ENCODE data around the gene LARGE1. TPM values are rescaled to one million over a fixed set of nuclear protein-coding genes. Genes with fewer than 3 reads are reported as not detected.

LARGE1 gene
- total and polyA plus RNA-seq, 4 donors = 25.6 to 45.6 (median 37.6) TPM

DNA sequence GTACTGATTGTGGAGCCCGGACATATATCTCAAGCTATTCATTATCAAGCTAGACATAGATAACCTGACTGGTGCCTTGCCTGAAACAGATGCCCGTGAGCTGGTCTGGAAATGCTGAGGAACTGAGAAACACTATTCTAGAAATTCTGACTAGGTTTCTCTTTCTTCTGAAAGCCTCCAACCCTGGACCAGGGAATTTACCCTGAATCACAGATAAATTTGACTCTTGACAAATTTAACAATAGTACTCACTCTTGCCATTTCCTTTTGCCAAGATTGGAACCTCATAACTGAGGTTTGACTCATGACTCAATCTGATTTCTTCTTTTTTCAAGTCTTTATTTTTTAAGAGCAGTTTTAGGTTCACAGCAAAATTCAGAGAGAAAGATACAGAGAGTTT is 672.5 kb downstream of the LARGE1 start:
- DNase-seq (ENCODE audit: low read depth in 4 of 6, low spot score in 6 of 6) = no peak
- H3K36me3 ChIP-seq (ENCODE audit: control insufficient read depth, insufficient read depth, low read length) = no peaks in the 10 kb centered on the region
- H3K27ac ChIP-seq (ENCODE audit: low read depth, low read length) = no peak overlapping the region
- H3K27me3 ChIP-seq (ENCODE audit: control insufficient read depth, insufficient read depth, low read length) = no peaks in the 10 kb centered on the region
- no peak overlapping the region for H3K4me3 ChIP-seq (ENCODE audit: low read depth, low read length)
- no peaks in the 10 kb centered on the region for H3K4me1 ChIP-seq (ENCODE audit: control insufficient read depth, insufficient read depth, low read length)
- H3K9me3 ChIP-seq (ENCODE audit: control insufficient read depth, insufficient read depth, low read length) = peaks cover 3% of the 10 kb centered on the region
- WGBS (ENCODE audit: insufficient coverage) = no CpG with 5 or more reads among the region's 2 CpGs

DNA sequence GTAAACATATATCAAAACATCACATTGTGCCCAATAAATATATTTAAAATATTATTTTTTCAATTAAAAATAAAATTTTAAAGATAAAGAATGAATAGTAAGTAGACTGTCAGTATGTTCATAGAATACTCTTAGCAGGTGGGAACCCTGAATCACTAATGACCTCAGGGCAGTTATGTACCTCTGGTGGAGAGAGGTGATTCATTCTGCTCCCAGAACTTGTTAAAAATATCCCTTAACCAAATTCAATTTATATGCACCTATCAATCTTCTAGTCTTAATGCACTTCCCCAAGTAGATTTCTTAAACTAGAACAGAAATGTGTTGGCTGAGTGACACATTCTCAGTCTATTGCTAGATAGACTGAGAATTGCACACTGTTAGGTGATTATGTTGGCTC is 678.2 kb downstream of the LARGE1 start:
- Histone ChIP-seq H3K4me3 (ENCODE audit: low read depth, low read length) (no peak overlapping the region), H3K27me3 (ENCODE audit: control insufficient read depth, insufficient read depth, low read length) (no peaks in the 10 kb centered on the region), H3K36me3 (ENCODE audit: control insufficient read depth, insufficient read depth, low read length) (no peaks in the 10 kb centered on the region), H3K4me1 (ENCODE audit: control insufficient read depth, insufficient read depth, low read length) (no peaks in the 10 kb centered on the region), H3K9me3 (ENCODE audit: control insufficient read depth, insufficient read depth, low read length) (peaks cover 1% of the 10 kb centered on the region), H3K27ac (ENCODE audit: low read depth, low read length) (no peak overlapping the region)
- no peak for DNase-seq (ENCODE audit: low read depth in 4 of 6, low spot score in 6 of 6)

DNA sequence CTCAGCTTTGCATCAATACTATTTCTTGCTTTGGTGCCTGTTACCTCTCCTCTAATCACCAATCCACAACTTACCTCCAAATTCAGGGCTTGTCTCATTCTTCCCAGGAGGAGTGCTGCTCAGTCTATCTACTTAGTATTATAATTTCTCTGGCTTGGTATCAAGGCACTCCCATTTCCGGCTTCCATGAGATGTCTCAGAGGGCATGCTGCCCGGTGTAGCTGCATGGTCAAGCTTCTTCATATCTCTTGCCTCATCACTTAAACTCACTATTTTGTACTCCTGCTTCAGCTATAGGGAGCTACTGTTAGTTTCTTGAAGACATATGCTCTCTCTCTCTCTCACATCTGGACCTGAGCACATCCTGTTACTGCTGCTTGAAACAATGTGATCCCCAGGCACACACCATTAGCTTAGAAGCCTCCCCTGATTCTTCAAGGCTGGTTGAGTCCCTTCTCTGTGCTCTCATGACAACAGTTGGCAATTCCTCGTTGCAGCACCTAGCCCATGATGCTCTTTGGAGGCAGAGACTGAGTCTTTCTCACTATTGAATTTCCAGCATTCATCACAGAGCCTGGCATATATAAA is 679.3 kb downstream of the LARGE1 start:
- DNase-seq (ENCODE audit: low read depth in 4 of 6, low spot score in 6 of 6) = peak in 1 of 6 donors; percentile 61
- Histone ChIP-seq H3K36me3 (ENCODE audit: control insufficient read depth, insufficient read depth, low read length) (no peaks in the 10 kb centered on the region), H3K9me3 (ENCODE audit: control insufficient read depth, insufficient read depth, low read length) (peaks cover 1% of the 10 kb centered on the region), H3K27ac (ENCODE audit: low read depth, low read length) (no peak overlapping the region), H3K4me1 (ENCODE audit: control insufficient read depth, insufficient read depth, low read length) (no peaks in the 10 kb centered on the region), H3K4me3 (ENCODE audit: low read depth, low read length) (no peak overlapping the region), H3K27me3 (ENCODE audit: control insufficient read depth, insufficient read depth, low read length) (no peaks in the 10 kb centered on the region)
- 70% methylated on average over 3 of the region's 3 CpGs for WGBS (ENCODE audit: insufficient coverage)

DNA sequence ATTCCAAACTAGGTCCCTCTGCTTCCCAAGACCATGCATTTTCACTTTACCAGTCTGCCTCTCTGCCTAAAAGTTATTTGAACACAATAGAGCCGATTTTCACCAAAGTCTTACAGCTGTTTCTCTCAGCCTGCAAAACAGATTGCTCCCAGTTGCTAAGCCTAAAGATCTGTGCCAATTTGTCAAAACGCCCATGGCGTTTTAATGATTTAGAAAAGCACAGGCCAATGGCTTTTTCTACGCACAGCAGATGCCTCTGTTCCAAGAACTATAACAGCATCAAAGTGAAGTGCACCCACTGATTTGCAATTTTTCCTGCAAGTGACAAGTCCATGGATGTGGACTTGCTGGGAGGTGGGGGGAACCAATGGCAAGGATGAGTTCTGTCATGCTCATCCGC is 688.2 kb downstream of the LARGE1 start:
- Histone ChIP-seq H3K27ac (ENCODE audit: low read depth, low read length) (no peak overlapping the region), H3K36me3 (ENCODE audit: control insufficient read depth, insufficient read depth, low read length) (no peaks in the 10 kb centered on the region), H3K27me3 (ENCODE audit: control insufficient read depth, insufficient read depth, low read length) (no peaks in the 10 kb centered on the region), H3K9me3 (ENCODE audit: control insufficient read depth, insufficient read depth, low read length) (peaks cover 20% of the 10 kb centered on the region), H3K4me3 (ENCODE audit: low read depth, low read length) (no peak overlapping the region), H3K4me1 (ENCODE audit: control insufficient read depth, insufficient read depth, low read length) (no peaks in the 10 kb centered on the region)
- peak in 2 of 6 donors; percentile 60 to 62 for DNase-seq (ENCODE audit: low read depth in 4 of 6, low spot score in 6 of 6)
- WGBS (ENCODE audit: insufficient coverage) = 68% methylated on average over 4 of the region's 5 CpGs

DNA sequence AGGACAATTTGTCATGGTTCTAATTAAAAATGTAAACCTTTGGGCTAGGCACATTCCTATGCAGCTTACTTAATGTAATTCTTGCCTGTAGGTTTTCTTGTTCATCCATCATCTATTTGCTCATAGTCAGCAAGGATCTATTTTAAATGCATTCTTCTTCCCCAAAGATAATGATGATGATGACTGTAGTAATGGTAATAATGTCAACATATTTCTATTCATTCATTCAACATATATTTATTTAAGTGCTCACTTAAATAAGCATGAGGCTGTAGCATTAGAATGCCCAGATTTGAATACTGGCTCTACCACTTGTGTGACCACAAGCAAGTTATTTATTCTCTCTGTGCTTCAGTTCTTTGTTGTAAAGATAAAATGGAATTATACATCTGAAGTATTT is 692.5 kb downstream of the LARGE1 start:
- Histone ChIP-seq H3K27ac (ENCODE audit: low read depth, low read length) (no peak overlapping the region), H3K36me3 (ENCODE audit: control insufficient read depth, insufficient read depth, low read length) (no peaks in the 10 kb centered on the region), H3K27me3 (ENCODE audit: control insufficient read depth, insufficient read depth, low read length) (no peaks in the 10 kb centered on the region), H3K4me3 (ENCODE audit: low read depth, low read length) (no peak overlapping the region), H3K9me3 (ENCODE audit: control insufficient read depth, insufficient read depth, low read length) (peaks cover 20% of the 10 kb centered on the region), H3K4me1 (ENCODE audit: control insufficient read depth, insufficient read depth, low read length) (no peaks in the 10 kb centered on the region)
- no peak for DNase-seq (ENCODE audit: low read depth in 4 of 6, low spot score in 6 of 6)

DNA sequence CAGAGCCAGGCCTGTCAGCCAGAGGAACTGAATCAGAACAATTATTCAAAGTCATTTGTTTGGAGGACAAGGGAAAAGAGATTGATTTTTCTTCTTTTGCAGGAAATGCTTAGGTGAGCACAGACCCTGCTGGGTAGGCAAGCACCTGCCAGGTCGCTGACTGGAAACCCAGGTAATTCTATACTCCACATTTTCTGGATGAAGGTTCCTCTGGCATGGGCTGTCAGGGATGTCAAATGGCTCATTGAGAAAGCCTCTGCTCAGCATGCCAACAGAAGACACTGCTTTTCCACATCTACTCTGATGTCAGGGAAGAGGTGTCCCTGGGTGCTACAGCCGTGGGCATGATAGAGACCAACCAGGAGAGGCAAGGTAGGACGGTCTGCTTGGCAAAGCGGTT is 695.4 kb downstream of the LARGE1 start:
- Histone ChIP-seq H3K27me3 (ENCODE audit: control insufficient read depth, insufficient read depth, low read length) (no peaks in the 10 kb centered on the region), H3K4me3 (ENCODE audit: low read depth, low read length) (no peak overlapping the region), H3K27ac (ENCODE audit: low read depth, low read length) (no peak overlapping the region), H3K9me3 (ENCODE audit: control insufficient read depth, insufficient read depth, low read length) (peaks cover 16% of the 10 kb centered on the region), H3K4me1 (ENCODE audit: control insufficient read depth, insufficient read depth, low read length) (no peaks in the 10 kb centered on the region), H3K36me3 (ENCODE audit: control insufficient read depth, insufficient read depth, low read length) (no peaks in the 10 kb centered on the region)
- 100% methylated on average over 3 of the region's 4 CpGs for WGBS (ENCODE audit: insufficient coverage)
- DNase-seq (ENCODE audit: low read depth in 4 of 6, low spot score in 6 of 6) = no peak

Small RNAs within 50 kb of the gene (small RNA-seq; reads per million reads assigned to genes)
- gene MIR4764 (ENCODE audit: low replicate concordance) (not detected), gene SNORA50B (ENCODE audit: low replicate concordance) (not detected)

Measured in spinal cord (tissue), 10 donors.